Breast epithelium (tissue), 3 donors: ENCODE data around the gene FBXO47.
A peak's percentile ranks its signal among the peaks of the same experiment; 100 is the strongest.

Source experiments
- CTCF ChIP-seq, 3 donors: fragments of 450-650 bp; IDR thresholded peaks; one replicate each; pipeline ENCODE4 v1.5.1; 2016 to 2017; ENCODE audit warnings: antibody characterized with exemption in 3 of 3, mild to moderate bottlenecking in 3 of 3, moderate library complexity in 3 of 3
- POLR2A ChIP-seq: fragments of 450-650 bp; IDR thresholded peaks from one replicate; pipeline ENCODE4 v1.6.1; 2016; ENCODE audit warnings: antibody characterized with exemption, mild to moderate bottlenecking, moderate library complexity
- POLR2AphosphoS5 ChIP-seq, 3 donors: sonication (generic); formaldehyde crosslinking; IDR thresholded peaks; one replicate each; pipeline ENCODE4 v1.6.1; 2017; ENCODE audit warnings: antibody characterized with exemption in 3 of 3

GRCh38 chr17:38967290-38967738, at the start of gene FBXO47:
- TF ChIP-seq CTCF (IDR thresholded peaks at IDR 0.05) (no peak), POLR2A (no peak), POLR2AphosphoS5 (IDR thresholded peaks at IDR 0.05) (peak in 1 of 3 donors; percentile 13)
